HepG2 (cell line): ENCODE measurements around the gene NDEL1. TPM values are rescaled to one million over a fixed set of nuclear protein-coding genes. Genes with fewer than 3 reads are reported as not detected.
A peak's percentile ranks its signal among the peaks of the same experiment; 100 is the strongest.

Source experiments
- ATAD3A ChIP-seq: sonication (generic); formaldehyde crosslinking; IDR thresholded peaks from 2 replicates; pipeline ENCODE4 v1.4.0; 2020; ENCODE audit warnings: missing genetic modification reagents
- ATF7-NPFF ChIP-seq: sonication (generic); formaldehyde crosslinking; IDR thresholded peaks from 2 replicates; pipeline ENCODE4 v1.8.1; 2023; ENCODE audit warnings: mild to moderate bottlenecking, low read depth, missing genetic modification reagents, moderate library complexity
- NCOR1 ChIP-seq: fragments of 200-600 bp; sonication (generic); IDR thresholded peaks from 2 replicates; pipeline ENCODE4 v1.7.0; 2017; ENCODE audit warnings: antibody characterized with exemption, low read length, borderline replicate concordance
- NFIC ChIP-seq: IDR thresholded peaks from 2 replicates; pipeline ENCODE4 v1.6.1; 2012; ENCODE audit warnings: mild to moderate bottlenecking, low read length, inconsistent platforms
- PHF8 ChIP-seq: sonication (generic); formaldehyde crosslinking; IDR thresholded peaks from 2 replicates; pipeline ENCODE4 v1.5.0; 2020; ENCODE audit warnings: missing genetic modification reagents
- PRDM10 ChIP-seq: sonication (generic); formaldehyde crosslinking; IDR thresholded peaks from 2 replicates; pipeline ENCODE4 v1.4.0; 2020; ENCODE audit warnings: low read depth, missing genetic modification reagents
- RNF2 ChIP-seq: fragments of 450-650 bp; conservative IDR thresholded peaks from 2 replicates; pipeline ENCODE4 v1.6.1; 2016; ENCODE audit warnings: low read depth
- SOX6 ChIP-seq, 2 experiments: fragments of 450-650 bp in 1 of 2; sonication (generic) in 1 of 2; formaldehyde crosslinking in 1 of 2; IDR thresholded peaks; 2 replicates each; pipeline versions ENCODE4 v1.4.0 to v1.6.1; 2017 to 2020; ENCODE audit warnings: antibody characterized with exemption in 1 of 2, mild to moderate bottlenecking in 1 of 2, missing genetic modification reagents in 1 of 2
- TFAP4 ChIP-seq: sonication (generic); IDR thresholded peaks from 2 replicates; pipeline ENCODE4 v1.6.1; 2016; ENCODE audit warnings: low read depth, borderline replicate concordance
- THAP7 ChIP-seq: sonication (generic); formaldehyde crosslinking; IDR thresholded peaks from 2 replicates; pipeline ENCODE4 v1.8.1; 2023; ENCODE audit warnings: mild to moderate bottlenecking, missing genetic modification reagents
- TOPORS ChIP-seq: sonication (generic); formaldehyde crosslinking; IDR thresholded peaks from 2 replicates; pipeline ENCODE4 v1.8.0; 2023; ENCODE audit warnings: mild to moderate bottlenecking, missing genetic modification reagents
- ZFP37 ChIP-seq: sonication (generic); formaldehyde crosslinking; IDR thresholded peaks from 2 replicates; pipeline ENCODE4 v1.4.0; 2020; ENCODE audit warnings: missing genetic modification reagents, borderline replicate concordance
- ZFY ChIP-seq: sonication (generic); formaldehyde crosslinking; IDR thresholded peaks from 2 replicates; pipeline ENCODE4 v1.4.0; 2020; ENCODE audit warnings: missing genetic modification reagents
- ZNF20 ChIP-seq: sonication (generic); formaldehyde crosslinking; IDR thresholded peaks from 2 replicates; pipeline ENCODE4 v1.4.0; 2020; ENCODE audit warnings: mild to moderate bottlenecking, moderate library complexity, missing genetic modification reagents
- ZNF33A ChIP-seq: sonication (generic); formaldehyde crosslinking; IDR thresholded peaks from 2 replicates; pipeline ENCODE4 v1.5.1; 2020; ENCODE audit warnings: missing genetic modification reagents, mild to moderate bottlenecking, moderate library complexity, borderline replicate concordance
- ZNF430 ChIP-seq: sonication (generic); formaldehyde crosslinking; IDR thresholded peaks from 2 replicates; pipeline ENCODE4 v1.9.0; 2021; ENCODE audit warnings: mild to moderate bottlenecking, missing genetic modification reagents
- ZNF431 ChIP-seq: sonication (generic); formaldehyde crosslinking; IDR thresholded peaks from 2 replicates; pipeline ENCODE4 v1.9.0; 2022; ENCODE audit warnings: missing genetic modification reagents, low read depth, mild to moderate bottlenecking, borderline replicate concordance
- ZNF543 ChIP-seq: sonication (generic); formaldehyde crosslinking; IDR thresholded peaks from 2 replicates; pipeline ENCODE4 v1.4.0; 2020; ENCODE audit warnings: mild to moderate bottlenecking, missing genetic modification reagents
- ZNF652 ChIP-seq: IDR thresholded peaks from 2 replicates; pipeline ENCODE4 v1.6.1; 2016; ENCODE audit warnings: low read depth, borderline replicate concordance
- ZNF660 ChIP-seq: sonication (generic); formaldehyde crosslinking; IDR thresholded peaks from 2 replicates; pipeline ENCODE4 v1.5.1; 2020; ENCODE audit warnings: mild to moderate bottlenecking, low read depth, missing genetic modification reagents, borderline replicate concordance
- ZNF776 ChIP-seq: sonication (generic); formaldehyde crosslinking; IDR thresholded peaks from 2 replicates; pipeline ENCODE4 v1.4.0; 2020; ENCODE audit warnings: mild to moderate bottlenecking, missing genetic modification reagents
- polyA plus RNA-seq, 8 experiments: library from polyadenylated mRNA; depleted of rRNA in 3 of 8; stranded (reverse) in 7 of 8; unstranded in 1 of 8; fragments of >200 nt; fragmentation: Illumina TruSeq in 4 of 8; extraction: Trizol in 4 of 8; gene quantifications; 2 replicates each; pipeline versions ENCODE4 v1.2.1 to v1.2.3, GENCODE V29; 2011 to 2016; ENCODE audit warnings: low read depth in 4 of 8, missing spikeins in 1 of 8, mixed read lengths in 1 of 8; ENCODE audit not compliant: insufficient read depth in 1 of 8
- total RNA-seq, 5 experiments: library from RNA; depleted of rRNA; stranded (reverse); fragments of >200 nt; fragmentation: Illumina TruSeq; extraction: Trizol; gene quantifications; 2 replicates each; pipeline ENCODE4 v1.2.3, GENCODE V29; 2016; ENCODE audit warnings: low read depth in 1 of 5
- TF ChIP-seq, protein P1 (sequence below): sonication (generic); formaldehyde crosslinking; IDR thresholded peaks from 2 replicates; pipeline ENCODE4 v1.8.0; 2022; ENCODE audit warnings: missing genetic modification reagents, mild to moderate bottlenecking, inconsistent platforms, borderline replicate concordance

The NDEL1 gene
- total and polyA plus RNA-seq, 2 of the 13 experiments (the other 11 are each of a cell fraction or from before 2014, with no cell fraction given) = 59.8 to 153 TPM

- TF ChIP-seq ZNF33A (CRISPR knock-in tag) = peak; percentile 61; the same call in 1 of the 2 replicates
- no peak for TF ChIP-seq ZNF776
- TF ChIP-seq ZNF652 (CRISPR knock-in tag) = peak; percentile 17; the same call in 1 of the 2 replicates
- TF ChIP-seq, protein P1, sequence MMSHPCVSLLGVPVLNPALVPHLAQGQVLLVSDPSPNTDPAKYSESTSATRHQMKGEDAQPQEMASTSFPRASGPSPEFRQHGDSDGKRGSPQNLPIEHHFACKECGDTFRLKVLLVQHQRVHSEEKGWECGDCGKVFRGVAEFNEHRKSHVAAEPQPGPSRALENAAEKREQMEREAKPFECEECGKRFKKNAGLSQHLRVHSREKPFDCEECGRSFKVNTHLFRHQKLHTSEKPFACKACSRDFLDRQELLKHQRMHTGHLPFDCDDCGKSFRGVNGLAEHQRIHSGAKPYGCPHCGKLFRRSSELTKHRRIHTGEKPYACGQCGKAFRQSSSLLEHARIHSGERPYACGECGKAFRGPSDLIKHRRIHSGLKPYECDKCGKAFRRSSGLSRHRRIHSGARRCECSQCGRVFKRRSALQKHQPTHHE (CRISPR knock-in tag) = peak; percentile 63; the same call in 1 of the 2 replicates
- peak; percentile 75; the same call in 1 of the 2 replicates for TF ChIP-seq ZFP37 (CRISPR knock-in tag)
- TF ChIP-seq NFIC = peak; percentile 98
- no peak for TF ChIP-seq ATAD3A (CRISPR knock-in tag)
- 0 out of 2 replicates have a peak, but pooled peaks have one; percentile 33 for TF ChIP-seq ZNF543 (CRISPR knock-in tag)
- no peak for TF ChIP-seq ZNF660 (CRISPR knock-in tag)
- no peak for TF ChIP-seq THAP7
- peak; percentile 99 for TF ChIP-seq NCOR1
- no peak for TF ChIP-seq SOX6 (IDR thresholded peaks at IDR 0.05)
- TF ChIP-seq SOX6 (CRISPR knock-in tag; IDR thresholded peaks at IDR 0.05) = peak; percentile 98
- TF ChIP-seq PHF8 = peak; percentile 40; the same call in 1 of the 2 replicates
- 0 out of 2 replicates have a peak, but pooled peaks have one; percentile 49 for TF ChIP-seq TOPORS (CRISPR knock-in tag)
- TF ChIP-seq ATF7-NPFF = 0 out of 2 replicates have a peak, but pooled peaks have one; percentile 13
- TF ChIP-seq ZNF430 (CRISPR knock-in tag) = no peak
- TF ChIP-seq ZFY = peak; percentile 27; the same call in 1 of the 2 replicates
- no peak for TF ChIP-seq RNF2
- TF ChIP-seq ZNF20 = no peak
- peak; percentile 66; the same call in 1 of the 2 replicates for TF ChIP-seq PRDM10 (CRISPR knock-in tag)
- peak; percentile 89 for TF ChIP-seq TFAP4
- TF ChIP-seq ZNF431 (CRISPR knock-in tag) = peak; percentile 37; the same call in 1 of the 2 replicates
These were observed 15.4 kb upstream of the NDEL1 start (continued) for GRCh38 chr17:8420041-8420934.
